ENCODE data around the gene SIM1. TPM values are rescaled to one million over a fixed set of nuclear protein-coding genes. Genes with fewer than 3 reads are reported as not detected.

SIM1 gene
- total and polyA plus RNA-seq, 4 donors, result under 0.01 TPM; not detected in 3

DNA sequence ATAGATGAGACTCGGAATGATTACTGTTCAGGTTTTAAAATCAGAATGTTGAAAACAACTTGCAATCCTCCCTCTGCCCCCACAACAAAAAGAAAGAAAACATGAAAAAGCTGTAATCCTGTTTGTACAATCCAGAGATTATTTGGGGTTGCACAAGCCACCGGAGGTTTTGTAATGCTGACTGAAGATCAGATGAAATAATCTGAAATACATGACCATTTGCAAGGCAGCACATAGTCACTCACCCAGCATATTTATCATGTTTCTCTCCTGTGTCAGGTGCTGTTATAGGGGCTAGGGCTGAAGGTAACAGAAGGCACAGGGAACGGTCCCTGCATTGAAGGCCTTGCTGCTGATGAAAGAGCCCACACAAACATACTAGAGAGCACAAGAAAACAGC, 85.3 kb downstream of the SIM1 start:
- Histone ChIP-seq H3K9me3 (ENCODE audit: control insufficient read depth in 4 of 4, low read length in 3 of 4) (no peaks in the 10 kb centered on the region), H3K9ac (ENCODE audit: low read depth in 1 of 2, low read length in 2 of 2) (no peak overlapping the region), H3K4me1 (ENCODE audit: control insufficient read depth in 4 of 4, insufficient read depth in 4 of 4, low read length in 3 of 4) (peaks cover 0 to 4% (median 0%) of the 10 kb centered on the region in 4 donors), H3K4me3 (ENCODE audit: low read depth in 1 of 3, low read length in 3 of 3) (no peak overlapping the region), H3K27ac (ENCODE audit: low read depth in 1 of 2, low read length in 2 of 2) (no peak overlapping the region), H3K36me3 (ENCODE audit: control insufficient read depth in 4 of 4, insufficient read depth in 3 of 4, low read depth in 1 of 4, low read length in 3 of 4) (no peaks in the 10 kb centered on the region), H3K27me3 (ENCODE audit: control insufficient read depth in 4 of 4, insufficient read depth in 4 of 4, low read length in 3 of 4) (no peaks in the 10 kb centered on the region)
- TF ChIP-seq, protein P1, sequence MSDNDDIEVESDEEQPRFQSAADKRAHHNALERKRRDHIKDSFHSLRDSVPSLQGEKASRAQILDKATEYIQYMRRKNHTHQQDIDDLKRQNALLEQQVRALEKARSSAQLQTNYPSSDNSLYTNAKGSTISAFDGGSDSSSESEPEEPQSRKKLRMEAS (IDR thresholded peaks at IDR 0.05), result no peak
- no peak for TF ChIP-seq FOXA1 (IDR thresholded peaks at IDR 0.05)
- no peak for TF ChIP-seq HNF4G (IDR thresholded peaks at IDR 0.05)
- no peak for TF ChIP-seq NR2F2 (IDR thresholded peaks at IDR 0.05)
- no peak for TF ChIP-seq YY1 (IDR thresholded peaks at IDR 0.05)
- no peak for TF ChIP-seq JUND (IDR thresholded peaks at IDR 0.05)
- TF ChIP-seq, protein P2, sequence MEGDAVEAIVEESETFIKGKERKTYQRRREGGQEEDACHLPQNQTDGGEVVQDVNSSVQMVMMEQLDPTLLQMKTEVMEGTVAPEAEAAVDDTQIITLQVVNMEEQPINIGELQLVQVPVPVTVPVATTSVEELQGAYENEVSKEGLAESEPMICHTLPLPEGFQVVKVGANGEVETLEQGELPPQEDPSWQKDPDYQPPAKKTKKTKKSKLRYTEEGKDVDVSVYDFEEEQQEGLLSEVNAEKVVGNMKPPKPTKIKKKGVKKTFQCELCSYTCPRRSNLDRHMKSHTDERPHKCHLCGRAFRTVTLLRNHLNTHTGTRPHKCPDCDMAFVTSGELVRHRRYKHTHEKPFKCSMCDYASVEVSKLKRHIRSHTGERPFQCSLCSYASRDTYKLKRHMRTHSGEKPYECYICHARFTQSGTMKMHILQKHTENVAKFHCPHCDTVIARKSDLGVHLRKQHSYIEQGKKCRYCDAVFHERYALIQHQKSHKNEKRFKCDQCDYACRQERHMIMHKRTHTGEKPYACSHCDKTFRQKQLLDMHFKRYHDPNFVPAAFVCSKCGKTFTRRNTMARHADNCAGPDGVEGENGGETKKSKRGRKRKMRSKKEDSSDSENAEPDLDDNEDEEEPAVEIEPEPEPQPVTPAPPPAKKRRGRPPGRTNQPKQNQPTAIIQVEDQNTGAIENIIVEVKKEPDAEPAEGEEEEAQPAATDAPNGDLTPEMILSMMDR (IDR thresholded peaks at IDR 0.05; ENCODE audit: low read depth, low read length, missing input control), result no peak
- TF ChIP-seq, protein P3, sequence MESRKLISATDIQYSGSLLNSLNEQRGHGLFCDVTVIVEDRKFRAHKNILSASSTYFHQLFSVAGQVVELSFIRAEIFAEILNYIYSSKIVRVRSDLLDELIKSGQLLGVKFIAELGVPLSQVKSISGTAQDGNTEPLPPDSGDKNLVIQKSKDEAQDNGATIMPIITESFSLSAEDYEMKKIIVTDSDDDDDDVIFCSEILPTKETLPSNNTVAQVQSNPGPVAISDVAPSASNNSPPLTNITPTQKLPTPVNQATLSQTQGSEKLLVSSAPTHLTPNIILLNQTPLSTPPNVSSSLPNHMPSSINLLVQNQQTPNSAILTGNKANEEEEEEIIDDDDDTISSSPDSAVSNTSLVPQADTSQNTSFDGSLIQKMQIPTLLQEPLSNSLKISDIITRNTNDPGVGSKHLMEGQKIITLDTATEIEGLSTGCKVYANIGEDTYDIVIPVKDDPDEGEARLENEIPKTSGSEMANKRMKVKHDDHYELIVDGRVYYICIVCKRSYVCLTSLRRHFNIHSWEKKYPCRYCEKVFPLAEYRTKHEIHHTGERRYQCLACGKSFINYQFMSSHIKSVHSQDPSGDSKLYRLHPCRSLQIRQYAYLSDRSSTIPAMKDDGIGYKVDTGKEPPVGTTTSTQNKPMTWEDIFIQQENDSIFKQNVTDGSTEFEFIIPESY (IDR thresholded peaks at IDR 0.05), result no peak
- TF ChIP-seq RAD21 (IDR thresholded peaks at IDR 0.05), result no peak
- TF ChIP-seq, protein P4, sequence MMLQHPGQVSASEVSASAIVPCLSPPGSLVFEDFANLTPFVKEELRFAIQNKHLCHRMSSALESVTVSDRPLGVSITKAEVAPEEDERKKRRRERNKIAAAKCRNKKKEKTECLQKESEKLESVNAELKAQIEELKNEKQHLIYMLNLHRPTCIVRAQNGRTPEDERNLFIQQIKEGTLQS (IDR thresholded peaks at IDR 0.05), result no peak
- no peak for TF ChIP-seq RXRA (IDR thresholded peaks at IDR 0.05)
- TF ChIP-seq TAF1 (conservative IDR thresholded peaks at IDR 0.05), result no peak
- DNase-seq (ENCODE audit: low spot score), result no peak
- 52% methylated on average over 3 of the region's 3 CpGs for WGBS

DNA sequence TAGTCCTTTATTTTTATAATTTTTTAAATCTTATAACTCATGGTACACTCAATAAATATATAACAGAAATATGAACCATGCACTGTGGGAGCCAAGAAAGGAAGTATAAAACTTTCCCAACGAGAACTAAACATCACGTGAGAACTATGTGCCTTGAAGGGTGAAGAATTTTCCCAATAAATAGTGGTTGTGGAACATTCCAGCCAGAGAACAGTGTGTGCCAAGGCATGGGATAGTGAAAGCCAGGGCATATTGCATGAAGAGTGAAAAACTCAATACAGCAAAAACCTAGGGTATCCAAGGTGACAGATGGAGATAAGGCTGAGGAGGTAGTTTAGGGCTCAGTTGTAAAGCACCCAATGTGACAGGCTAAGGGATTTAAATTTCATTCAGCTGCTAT, 86.1 kb downstream of the SIM1 start:
- H3K4me1 ChIP-seq (ENCODE audit: control insufficient read depth in 4 of 4, insufficient read depth in 4 of 4, low read length in 3 of 4), result peaks cover 0 to 4% (median 0%) of the 10 kb centered on the region in 4 donors
- no peak for DNase-seq (ENCODE audit: low spot score)
- no peaks in the 10 kb centered on the region for H3K27me3 ChIP-seq (ENCODE audit: control insufficient read depth in 4 of 4, insufficient read depth in 4 of 4, low read length in 3 of 4)
- no peaks in the 10 kb centered on the region for H3K36me3 ChIP-seq (ENCODE audit: control insufficient read depth in 4 of 4, insufficient read depth in 3 of 4, low read depth in 1 of 4, low read length in 3 of 4)
- H3K4me3 ChIP-seq (ENCODE audit: low read depth in 1 of 3, low read length in 3 of 3), result no peak overlapping the region
- TF ChIP-seq, protein P1 (IDR thresholded peaks at IDR 0.05), result no peak
- no peak for TF ChIP-seq GABPA (IDR thresholded peaks at IDR 0.05 in 1 of 2, conservative IDR thresholded peaks at IDR 0.05 in 1 of 2)
- TF ChIP-seq YY1 (IDR thresholded peaks at IDR 0.05), result no peak
- WGBS, result 88% methylated on average over 2 of the region's 2 CpGs
- peak overlapping the region in 1 of 2 donors; percentile 21 for H3K27ac ChIP-seq (ENCODE audit: low read depth in 1 of 2, low read length in 2 of 2)
- H3K9ac ChIP-seq (ENCODE audit: low read depth in 1 of 2, low read length in 2 of 2), result no peak overlapping the region
- H3K9me3 ChIP-seq (ENCODE audit: control insufficient read depth in 4 of 4, low read length in 3 of 4), result no peaks in the 10 kb centered on the region

DNA sequence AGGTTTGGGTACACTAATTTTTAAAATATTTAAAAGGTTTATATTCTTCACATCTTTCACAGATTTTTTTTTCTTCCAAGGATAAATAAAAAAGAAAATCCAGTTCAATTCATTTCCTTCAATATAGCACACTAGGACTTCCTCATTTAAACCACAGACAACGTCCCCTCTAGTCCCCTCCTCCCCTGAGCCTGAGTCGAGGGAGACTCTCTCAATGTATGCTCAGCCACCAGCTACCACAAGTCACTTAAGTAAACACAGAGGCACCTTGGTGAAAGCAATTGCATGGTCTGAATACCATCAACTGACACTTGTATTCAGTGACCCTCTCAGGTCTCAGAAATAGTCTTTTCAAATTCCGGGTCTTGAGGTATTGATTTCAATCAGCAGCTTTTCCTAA, 88.6 kb downstream of the SIM1 start:
- Histone ChIP-seq H3K4me1 (ENCODE audit: control insufficient read depth in 4 of 4, insufficient read depth in 4 of 4, low read length in 3 of 4) (peaks cover 0 to 4% (median 0%) of the 10 kb centered on the region in 4 donors), H3K27me3 (ENCODE audit: control insufficient read depth in 4 of 4, insufficient read depth in 4 of 4, low read length in 3 of 4) (no peaks in the 10 kb centered on the region), H3K9me3 (ENCODE audit: control insufficient read depth in 4 of 4, low read length in 3 of 4) (no peaks in the 10 kb centered on the region), H3K4me3 (ENCODE audit: low read depth in 1 of 3, low read length in 3 of 3) (no peak overlapping the region), H3K27ac (ENCODE audit: low read depth in 1 of 2, low read length in 2 of 2) (no peak overlapping the region), H3K36me3 (ENCODE audit: control insufficient read depth in 4 of 4, insufficient read depth in 3 of 4, low read depth in 1 of 4, low read length in 3 of 4) (no peaks in the 10 kb centered on the region), H3K9ac (ENCODE audit: low read depth in 1 of 2, low read length in 2 of 2) (no peak overlapping the region)
- WGBS, result 21% methylated on average over 3 of the region's 3 CpGs
- TF ChIP-seq TAF1 (conservative IDR thresholded peaks at IDR 0.05), result no peak
- no peak for TF ChIP-seq HNF4A (conservative IDR thresholded peaks at IDR 0.05)
- DNase-seq (ENCODE audit: low spot score), result no peak

Measured in liver (tissue), 9 donors.